GM18507 (cell line): ENCODE results near the gene IL1R2.

ENCODE experiments used
- DNase-seq: peaks from one replicate; pipeline ENCODE4 v3.0.0; 2011; ENCODE audit warnings: low read depth; ENCODE audit not compliant: insufficient read length; ENCODE audit errors: extremely low spot score
- FAIRE-seq: peaks from 2 replicates; lab custom pipeline; 2011; peaks lifted over from hg19 to GRCh38; lab: Jason Lieb, UNC

The IL1R2 gene, protein sequence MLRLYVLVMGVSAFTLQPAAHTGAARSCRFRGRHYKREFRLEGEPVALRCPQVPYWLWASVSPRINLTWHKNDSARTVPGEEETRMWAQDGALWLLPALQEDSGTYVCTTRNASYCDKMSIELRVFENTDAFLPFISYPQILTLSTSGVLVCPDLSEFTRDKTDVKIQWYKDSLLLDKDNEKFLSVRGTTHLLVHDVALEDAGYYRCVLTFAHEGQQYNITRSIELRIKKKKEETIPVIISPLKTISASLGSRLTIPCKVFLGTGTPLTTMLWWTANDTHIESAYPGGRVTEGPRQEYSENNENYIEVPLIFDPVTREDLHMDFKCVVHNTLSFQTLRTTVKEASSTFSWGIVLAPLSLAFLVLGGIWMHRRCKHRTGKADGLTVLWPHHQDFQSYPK

DNA sequence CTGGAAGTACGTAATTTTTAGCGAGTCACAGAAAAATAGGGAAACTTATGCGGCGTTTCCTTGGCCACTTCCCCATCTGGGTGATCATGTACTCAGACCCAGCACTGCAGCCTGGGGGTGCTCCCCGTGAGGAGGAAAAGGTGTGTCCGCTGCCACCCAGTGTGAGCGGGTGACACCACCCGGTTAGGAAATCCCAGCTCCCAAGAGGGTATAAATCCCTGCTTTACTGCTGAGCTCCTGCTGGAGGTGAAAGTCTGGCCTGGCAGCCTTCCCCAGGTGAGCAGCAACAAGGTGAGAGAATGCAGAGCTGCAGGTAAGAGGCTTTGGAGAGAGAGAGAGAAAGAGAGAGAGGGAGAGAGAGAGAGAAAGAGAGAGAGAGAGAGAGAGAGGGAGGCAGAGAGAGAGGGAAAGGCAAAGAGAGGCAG, at the start of gene IL1R2:
Gene IL1R2, plus strand, starts transcription at position 240 of the 425 bp plus-strand sequence. CDS start 16,616 bp downstream, outside the sequence.
- no peak for FAIRE-seq
- no peak for DNase-seq

DNA sequence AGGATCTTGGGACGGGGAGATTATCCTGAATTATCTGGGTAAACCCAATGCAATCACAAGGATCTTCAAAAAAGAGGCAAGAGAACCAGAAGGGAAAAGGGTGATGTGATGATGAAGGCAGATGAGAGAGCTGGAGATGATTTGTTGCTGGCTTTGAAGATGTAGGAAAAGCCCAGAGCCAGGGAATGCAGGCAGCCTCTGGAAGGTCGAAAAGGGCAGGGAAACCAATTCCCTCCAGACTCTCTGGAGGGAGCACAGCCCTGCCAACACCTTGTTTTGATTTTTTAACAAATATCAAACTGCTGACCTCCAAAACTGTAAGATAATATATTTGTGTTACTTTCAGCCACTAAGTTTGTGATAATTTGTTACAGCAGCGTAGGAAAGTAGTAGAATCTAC, 48.9 kb upstream of the IL1R2 start:
- FAIRE-seq (no peak), DNase-seq (no peak)

DNA sequence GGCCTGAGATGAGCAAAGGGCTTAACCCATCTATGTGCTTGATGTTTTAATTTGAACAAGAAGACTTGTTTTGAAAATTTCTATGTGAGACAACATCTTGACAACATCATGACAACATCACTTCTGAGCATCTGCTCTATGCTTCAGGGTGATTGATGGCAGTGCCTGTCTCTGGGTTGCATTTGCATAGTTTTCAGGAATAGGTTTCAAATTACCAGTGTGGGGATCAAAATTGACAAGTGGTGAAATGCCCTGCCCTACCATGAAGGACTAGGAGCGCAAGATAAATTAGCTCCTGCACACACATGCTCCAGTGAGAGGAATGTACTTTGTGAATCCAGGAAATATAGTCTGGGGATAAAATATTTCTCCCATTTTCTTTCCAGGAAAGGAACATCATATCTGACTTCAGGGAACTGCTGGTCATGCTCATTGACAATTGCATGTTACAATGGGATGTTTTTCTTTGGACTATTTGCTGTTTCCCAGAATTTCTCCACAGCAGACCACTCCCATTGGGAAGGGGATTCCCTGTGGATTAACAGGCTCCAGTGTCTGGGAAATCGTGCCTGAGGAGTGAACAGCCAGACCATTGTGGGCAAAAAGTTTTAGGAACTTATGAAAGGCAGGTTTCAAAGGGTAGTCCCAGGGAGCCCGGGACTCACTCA, 45.3 kb upstream of the IL1R2 start:
- no peak for DNase-seq
- FAIRE-seq = no peak

DNA sequence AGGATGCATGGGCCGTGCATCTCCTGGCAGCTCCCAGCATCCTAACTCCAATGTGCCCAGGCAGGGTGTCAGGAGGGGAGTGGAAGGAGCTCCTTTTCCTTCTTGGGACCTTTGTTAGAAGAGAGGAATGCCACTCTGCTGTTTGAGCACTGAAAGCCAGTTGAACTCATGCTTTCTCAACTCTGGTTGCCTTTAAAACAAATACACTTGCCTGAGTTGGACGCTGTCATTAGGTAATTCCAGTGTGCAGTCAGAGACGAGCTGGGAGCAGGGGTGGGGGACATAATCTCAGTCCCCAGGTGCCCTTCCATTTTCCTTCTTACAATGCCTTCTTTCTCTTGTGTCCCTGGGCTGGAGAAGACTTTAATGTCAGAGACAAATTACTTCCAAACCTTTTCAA, 44.4 kb upstream of the IL1R2 start:
- DNase-seq (no peak), FAIRE-seq (no peak)

DNA sequence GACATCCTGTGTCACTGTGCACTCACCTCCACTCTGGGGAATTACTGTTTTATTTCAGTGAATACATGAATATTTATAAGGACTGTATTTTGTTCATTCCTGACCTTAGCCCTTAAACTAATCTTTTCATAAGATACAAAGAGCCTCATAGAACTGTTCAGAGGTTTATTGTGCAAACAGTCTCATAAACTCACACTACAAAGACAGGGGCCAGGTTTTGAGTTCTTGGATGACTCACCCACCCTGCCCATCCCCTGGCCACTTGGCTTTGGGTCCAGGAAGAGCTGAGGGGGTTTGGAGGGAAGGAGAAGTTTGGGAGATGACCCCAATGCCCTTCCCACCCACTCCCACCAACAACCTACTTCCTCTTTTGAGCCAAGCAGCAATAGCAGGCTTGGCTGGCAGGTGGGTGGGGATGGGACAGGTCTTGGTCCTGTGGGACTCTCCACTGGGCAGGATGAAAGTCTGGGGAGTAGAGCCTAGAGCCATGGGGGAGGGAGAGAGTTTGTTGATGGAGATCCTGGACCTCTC, 43.1 kb upstream of the IL1R2 start:
- DNase-seq (no peak), FAIRE-seq (no peak)

DNA sequence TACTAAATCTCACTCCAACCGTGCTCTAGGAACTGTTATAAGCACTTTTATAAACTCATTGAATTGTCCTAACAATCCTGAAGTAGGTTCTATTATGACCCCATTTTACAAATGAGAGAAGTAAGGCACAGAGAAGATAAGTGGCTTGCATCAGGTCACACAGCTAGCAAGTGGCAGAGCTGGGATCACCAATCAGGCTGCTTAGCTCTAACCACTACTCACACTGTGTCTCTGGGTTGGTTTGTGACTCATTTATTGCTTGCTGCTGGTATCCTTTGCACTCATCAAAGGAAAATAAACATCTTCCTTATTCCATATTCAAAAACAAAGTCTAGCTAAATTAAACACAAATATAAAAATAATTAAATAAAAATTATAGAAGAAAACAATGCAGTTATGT, 42.5 kb upstream of the IL1R2 start:
- no peak for FAIRE-seq
- no peak for DNase-seq

DNA sequence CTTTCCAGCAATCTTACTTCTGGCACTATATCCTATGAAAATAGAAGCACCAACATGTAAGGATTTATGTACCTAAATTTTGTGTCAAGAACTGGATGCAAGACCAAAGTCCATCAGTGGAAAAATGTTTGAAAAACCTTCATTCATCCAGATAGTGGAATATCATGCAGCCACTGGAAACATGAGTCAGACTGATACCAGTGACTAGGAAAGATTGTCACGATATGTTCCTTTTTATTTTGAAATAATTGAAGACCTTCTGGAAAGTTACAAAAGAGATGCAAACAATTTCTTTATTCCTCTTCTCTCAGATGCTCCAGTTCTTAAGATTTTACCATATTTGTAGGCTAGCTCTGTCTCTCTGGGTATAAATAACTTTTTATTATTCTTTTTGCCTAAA, 40.5 kb upstream of the IL1R2 start:
- no peak for DNase-seq
- FAIRE-seq = no peak

DNA sequence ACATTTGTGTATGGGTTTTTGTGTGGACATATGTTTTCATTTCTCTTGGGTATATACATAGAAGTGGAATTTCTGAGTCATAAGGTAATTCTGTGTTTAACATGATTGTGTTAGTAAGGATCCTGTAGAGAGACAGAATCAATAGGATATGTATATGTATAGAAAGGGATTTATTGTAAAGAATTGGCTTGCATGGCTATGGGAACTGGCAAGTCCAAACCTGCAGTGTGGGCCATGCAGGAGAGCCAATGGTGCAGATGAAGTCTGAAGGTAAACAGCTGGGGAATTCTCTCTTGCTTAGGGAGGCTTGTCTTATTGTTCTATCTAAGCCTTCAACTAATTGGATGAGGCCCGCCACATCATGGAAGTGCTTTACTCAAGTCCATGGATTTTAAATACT, 39.2 kb upstream of the IL1R2 start:
- no peak for FAIRE-seq
- no peak for DNase-seq

DNA sequence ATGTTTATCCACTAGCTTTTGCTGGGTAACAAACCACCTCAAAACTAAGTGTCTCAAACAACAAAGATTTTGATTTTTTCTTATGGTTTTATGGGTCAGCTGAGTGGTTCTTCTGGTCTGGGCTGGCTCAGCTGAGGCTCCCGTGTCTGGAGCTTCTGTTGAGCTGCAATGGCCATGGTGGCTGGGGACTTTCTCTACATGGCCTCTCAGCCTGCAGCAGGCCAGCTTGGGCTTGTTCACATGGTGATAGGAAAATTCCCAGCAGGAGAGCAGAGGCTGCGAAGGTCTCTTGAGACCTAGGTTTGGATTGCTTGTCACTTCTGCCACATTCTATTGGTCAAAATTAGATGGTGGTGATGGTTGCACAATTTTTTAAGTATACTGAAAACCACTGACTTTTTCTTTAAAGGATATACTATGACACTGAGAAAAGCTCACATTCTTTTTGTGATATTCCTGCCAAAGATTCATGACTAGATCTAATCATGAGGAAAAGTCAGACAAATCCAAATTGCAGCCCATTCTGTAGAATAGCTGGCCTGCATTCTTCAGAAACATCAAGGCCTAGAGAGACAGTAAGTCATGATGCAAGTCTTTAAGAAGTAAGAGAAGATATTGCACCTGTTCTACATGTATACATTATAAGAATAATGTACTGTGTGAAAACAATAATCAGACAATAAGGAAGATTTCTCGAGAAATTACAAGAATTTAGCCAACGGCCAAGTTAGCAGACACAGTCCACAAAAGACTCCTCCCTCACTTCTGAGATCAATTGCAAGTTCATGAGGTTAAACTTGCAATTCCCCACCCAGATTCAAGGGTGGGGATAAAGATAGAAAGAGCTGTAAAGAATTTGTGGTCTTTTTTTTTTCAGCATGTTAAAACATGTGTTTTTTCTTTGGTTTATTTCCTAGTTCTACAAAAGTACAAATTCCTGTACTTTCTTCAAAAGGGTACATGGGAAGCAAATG, 35.0 kb upstream of the IL1R2 start:
- DNase-seq = no peak
- FAIRE-seq = no peak

DNA sequence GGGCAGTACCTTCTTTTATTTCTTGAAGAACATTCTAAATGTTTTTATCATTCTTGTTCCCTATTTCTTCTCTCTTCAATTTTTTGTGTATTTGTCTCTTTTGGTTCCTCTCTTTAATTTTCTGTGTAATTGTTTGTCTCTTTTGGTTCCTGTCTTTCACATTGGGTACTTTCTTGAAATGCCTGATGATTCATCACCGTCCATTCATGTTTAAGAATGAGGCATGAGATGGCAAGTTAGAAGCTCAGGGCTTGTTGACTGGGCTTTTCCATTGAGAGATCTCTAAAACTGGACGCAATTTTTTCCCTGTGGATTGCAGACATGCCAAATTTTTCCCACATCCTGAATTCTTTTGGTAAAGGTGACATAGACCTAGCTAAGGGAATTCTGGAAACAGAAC, 33.7 kb upstream of the IL1R2 start:
- FAIRE-seq = no peak
- DNase-seq = no peak

DNA sequence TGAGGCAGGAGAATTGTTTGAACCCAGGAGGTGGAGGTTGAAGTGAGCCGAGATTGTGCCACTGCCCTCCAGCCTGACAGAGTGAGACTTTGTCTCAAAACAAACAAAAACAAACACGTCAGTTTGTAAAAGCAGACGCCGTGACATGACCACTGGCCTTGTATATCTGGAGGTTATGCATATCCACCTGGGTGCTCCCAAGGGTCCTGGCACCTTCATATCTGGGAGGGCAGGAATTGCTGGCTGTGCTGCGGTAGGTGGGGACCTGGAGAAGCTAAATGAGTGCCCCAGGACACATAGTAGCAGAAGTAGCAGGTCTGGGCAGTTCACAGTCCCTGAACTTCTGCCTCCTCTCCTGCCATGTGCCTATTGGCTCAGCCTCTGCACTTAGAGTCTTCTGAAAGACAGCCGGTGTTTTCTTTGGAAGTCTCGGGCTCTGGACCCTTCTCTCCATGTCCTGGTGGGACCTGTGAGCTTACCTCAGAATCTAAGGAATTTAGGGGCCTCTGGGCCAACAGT, 30.9 kb upstream of the IL1R2 start:
- DNase-seq (no peak), FAIRE-seq (no peak)

DNA sequence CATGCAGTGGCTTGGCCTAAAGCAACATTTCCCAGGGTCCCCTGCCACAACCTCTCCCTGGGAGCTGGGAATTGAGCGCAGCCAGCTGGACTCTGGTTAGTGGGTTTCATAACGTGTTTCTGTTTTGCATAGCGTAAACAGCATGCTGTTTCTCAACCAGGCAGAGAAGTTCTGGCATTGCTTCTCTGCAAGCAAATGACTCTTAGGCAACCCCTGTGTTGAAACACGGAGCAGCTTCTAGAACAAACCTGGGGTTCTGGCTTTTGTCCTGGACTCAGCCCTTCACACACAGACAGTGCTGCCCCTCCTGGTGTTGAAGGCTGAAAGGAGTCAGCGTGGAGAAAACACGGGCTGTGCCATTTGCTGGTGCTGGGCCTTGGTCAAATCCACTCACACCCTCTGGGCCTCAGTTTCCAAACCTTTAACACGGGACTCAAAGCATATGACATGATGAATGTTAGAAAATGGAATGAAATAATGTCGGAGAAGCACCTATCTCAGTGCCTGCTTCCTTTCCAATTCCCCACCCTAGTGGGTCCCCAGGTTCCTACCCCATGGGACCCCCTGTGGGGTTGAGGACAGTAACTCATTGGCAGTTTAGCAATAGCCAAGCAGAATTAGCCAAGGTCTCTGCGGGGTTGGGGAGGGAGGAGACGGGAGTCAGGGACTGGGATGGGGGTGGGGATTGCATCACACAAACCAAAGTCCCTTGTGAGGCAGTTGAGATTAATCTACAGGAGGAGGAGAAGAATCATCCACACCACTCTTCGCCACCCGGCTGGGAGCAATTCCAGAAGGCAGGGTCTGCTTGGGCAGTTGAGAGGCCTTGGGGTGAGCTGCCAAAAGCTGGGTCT, 30.2 kb upstream of the IL1R2 start:
- FAIRE-seq (no peak), DNase-seq (no peak)

DNA sequence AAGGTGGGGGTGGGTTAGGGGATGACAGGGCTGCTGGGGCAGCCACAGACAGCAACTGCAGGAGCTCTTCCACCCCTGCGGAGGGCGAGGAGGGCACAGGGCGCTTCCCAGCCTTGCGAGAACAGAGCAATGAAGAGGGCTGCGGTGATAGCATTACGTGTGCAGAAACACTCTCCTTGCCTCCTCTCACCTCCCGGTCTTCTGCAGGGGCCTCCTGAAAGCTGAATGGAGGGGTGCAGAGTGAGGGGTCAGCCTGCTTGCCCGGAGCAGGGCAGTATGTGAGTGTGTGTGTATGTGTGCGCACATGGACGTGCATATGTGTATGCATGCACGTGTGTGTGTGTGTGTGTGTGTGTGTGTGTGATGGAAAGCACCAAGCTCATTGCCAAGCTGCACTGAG, 29.5 kb upstream of the IL1R2 start:
- DNase-seq = no peak
- FAIRE-seq = no peak

DNA sequence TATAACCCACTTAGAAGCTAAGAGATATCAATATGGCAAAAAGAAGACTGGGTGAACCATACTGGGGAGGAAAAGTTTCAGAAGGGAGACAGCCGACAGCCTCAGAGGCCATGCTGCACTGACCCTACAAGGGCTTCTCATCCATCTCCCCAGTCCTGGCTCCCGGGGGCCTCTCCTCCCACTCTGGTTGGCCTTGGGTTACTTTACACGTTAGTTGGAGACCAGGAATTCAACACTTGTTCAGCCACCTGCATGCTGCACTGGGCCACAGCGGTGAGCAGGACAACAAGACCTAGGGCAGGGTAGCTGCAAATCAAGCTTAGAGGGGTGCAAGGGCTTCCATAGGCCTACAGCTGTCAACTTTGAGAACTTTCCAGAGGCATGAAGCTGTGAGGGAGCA, 28.6 kb upstream of the IL1R2 start:
- DNase-seq (no peak), FAIRE-seq (no peak)

DNA sequence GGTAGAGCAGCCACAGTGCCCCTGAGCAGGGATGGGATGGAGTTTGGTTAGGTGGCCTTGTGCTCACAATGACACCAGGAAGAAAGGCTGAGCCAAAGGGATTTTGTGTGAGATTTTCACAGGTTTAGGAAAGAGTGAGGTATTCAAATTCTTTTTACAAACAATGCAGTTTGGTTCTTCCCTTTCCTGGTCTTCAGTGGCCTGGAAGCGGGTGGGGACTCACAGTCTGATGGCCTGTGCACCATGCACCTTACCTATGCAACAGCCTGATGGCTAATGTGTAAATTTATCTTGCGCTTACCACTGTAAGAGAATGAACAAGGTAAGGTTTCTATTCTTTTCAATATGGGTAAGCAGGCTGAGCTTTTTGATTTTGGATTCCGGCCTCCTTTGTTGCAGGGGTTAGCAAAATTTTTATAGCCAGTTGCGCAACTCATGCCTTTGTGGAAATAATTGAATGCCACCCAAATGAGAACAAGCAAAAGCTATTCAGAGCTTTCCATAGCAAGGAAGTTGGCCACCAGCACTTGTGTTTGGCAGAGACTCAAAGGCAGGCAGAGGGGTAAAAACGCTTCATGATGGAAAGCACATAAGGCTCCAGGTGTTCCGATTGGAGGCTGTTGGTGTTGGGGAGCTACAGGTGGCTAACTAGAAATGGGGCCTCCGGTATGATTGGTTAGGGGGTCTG, 23.8 kb upstream of the IL1R2 start:
- DNase-seq = no peak
- FAIRE-seq = no peak

DNA sequence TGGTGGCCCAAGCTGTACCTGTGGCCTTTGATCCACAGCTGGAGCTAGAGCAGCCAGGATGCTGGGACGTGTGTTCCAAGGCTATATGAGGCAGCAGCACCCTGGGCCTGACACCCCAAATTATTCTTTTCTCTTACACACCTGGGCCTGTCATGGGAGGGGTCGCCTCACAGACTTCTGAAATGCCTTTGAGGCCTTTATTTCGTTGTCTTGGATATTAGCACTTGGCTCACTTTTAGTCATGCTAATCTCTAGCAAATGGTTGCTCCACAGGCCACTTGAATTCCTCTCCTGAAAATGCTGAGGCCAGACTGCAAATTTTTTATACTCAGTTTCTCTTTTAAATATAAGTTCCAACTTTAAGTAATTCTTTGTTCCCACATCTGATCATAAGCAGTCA, 22.0 kb upstream of the IL1R2 start:
- FAIRE-seq = no peak
- DNase-seq = no peak

DNA sequence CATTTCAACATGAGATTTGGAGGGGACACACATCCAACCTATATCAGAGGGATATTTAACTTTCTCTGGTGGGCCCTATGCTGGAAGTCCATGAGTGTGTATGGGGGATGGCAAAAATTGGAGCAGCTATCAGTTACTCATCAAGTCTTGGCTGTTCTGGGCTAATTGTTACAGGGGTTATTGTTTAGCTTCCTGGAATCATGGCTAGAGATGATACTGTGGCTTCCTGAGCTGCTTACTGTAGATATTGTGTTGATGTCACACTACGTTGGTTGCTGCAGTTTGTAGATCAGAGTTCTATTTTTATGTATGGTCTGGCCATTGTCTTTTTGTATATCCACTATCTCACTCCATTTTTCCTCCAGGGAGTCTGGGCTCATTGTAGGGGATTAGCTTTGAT, 20.9 kb upstream of the IL1R2 start:
- FAIRE-seq = no peak

DNA sequence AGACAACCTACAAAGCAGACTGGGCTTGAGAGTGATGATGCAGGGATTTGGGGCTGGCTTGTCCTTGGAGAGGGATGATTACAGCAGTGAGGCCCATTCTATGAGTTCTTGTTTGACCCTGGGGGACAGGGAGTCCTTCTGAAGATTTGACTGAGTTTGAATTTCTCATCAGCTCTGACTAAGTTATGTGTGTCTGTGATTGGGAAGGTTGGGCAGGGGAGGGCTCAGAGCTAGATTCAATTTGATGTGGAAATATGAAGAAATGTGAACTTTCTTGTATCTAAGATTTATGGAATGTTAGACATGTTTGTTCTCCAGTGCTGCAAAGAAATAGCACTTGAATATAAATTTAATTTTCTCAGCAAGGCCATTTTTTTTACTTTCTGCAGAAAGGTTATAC, 19.9 kb upstream of the IL1R2 start:
- FAIRE-seq (no peak), DNase-seq (no peak)

More for the DNA sequence above, 20.9 kb upstream of the IL1R2 start:
- no peak for DNase-seq
